Measurements from ENCODE around the gene CCDC146. TPM values are rescaled to one million over a fixed set of nuclear protein-coding genes. Genes with fewer than 3 reads are reported as not detected.

CCDC146 gene
- total RNA-seq, 4 donors from 2014 or later, result 11.9 to 16.1 (median 15.5) TPM

GRCh38 chr7:77318019-77318418 lies 195.6 kb downstream of the CCDC146 start:
- TF ChIP-seq, protein P1, sequence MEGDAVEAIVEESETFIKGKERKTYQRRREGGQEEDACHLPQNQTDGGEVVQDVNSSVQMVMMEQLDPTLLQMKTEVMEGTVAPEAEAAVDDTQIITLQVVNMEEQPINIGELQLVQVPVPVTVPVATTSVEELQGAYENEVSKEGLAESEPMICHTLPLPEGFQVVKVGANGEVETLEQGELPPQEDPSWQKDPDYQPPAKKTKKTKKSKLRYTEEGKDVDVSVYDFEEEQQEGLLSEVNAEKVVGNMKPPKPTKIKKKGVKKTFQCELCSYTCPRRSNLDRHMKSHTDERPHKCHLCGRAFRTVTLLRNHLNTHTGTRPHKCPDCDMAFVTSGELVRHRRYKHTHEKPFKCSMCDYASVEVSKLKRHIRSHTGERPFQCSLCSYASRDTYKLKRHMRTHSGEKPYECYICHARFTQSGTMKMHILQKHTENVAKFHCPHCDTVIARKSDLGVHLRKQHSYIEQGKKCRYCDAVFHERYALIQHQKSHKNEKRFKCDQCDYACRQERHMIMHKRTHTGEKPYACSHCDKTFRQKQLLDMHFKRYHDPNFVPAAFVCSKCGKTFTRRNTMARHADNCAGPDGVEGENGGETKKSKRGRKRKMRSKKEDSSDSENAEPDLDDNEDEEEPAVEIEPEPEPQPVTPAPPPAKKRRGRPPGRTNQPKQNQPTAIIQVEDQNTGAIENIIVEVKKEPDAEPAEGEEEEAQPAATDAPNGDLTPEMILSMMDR (IDR thresholded peaks at IDR 0.05; ENCODE audit: low read depth), result no peak

GRCh38 chr7:77320137-77320536 lies 197.7 kb downstream of the CCDC146 start:
- TF ChIP-seq, protein P1 (IDR thresholded peaks at IDR 0.05; ENCODE audit: low read depth), result no peak

GRCh38 chr7:77320714-77321113 lies 198.3 kb downstream of the CCDC146 start:
- TF ChIP-seq, protein P1 (IDR thresholded peaks at IDR 0.05; ENCODE audit: low read depth), result no peak

DNA sequence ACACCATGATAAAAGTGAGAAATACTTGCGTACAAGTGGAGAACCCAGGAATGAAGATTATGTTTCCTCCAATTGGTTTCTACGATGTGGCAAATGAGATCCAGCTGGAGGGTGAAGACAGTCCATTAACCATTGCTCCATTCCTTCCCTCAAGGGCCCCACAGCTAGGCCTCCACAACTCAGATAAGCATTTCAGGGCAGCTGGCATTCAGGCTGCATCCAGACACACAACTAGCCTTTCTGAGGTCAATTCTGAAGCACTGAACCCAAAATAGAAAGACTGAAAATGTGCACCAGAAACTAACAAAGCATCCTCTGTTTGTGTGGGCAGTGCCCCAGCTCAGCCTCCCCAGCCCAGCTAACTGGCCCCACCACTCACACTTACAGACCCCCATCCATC lies 198.9 kb downstream of the CCDC146 start:
- TF ChIP-seq, protein P1 (IDR thresholded peaks at IDR 0.05; ENCODE audit: low read depth), result no peak

GRCh38 chr7:77326131-77326530 lies 203.7 kb downstream of the CCDC146 start:
- TF ChIP-seq, protein P1 (IDR thresholded peaks at IDR 0.05; ENCODE audit: low read depth), result no peak

DNA sequence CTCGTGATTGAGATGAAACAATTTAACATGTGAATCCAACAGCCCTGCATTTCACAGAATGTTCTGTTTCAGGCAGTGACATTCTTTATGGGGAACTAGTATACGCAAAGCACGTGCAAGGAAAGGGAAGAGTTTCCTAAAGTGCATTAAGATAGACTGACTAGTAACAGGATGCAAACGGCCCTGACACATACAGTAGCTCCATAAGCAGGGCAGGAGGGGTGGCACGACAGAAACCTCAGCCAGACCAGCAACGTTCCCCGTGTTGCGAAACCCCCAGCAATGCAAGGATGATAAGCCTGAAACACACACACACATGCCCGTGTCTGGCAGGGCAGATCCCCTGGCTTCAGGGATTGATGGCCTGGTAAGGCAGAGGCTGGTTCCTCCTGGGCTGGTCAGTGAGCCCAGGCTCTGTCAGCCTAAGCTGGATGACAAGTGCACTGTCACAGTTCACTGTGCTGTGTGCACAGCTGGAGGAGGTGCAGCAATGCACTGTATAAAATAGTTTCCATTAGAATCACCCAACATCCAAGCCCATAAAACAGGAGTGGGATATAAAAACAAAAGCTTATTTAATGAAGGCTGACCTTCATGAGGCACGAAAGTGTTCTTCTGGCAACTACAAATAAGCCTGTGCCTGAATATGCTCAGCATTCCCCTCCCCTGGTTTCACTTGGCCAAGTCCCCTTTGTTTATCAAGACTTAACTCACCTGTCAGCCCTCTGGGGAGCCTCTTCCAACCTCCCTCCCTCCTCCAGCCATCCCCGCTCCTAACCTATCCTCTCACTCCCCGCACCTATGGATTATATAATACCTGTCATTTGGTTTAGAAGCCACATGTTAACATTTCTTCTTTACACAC lies 204.9 kb downstream of the CCDC146 start:
- TF ChIP-seq, protein P1 (IDR thresholded peaks at IDR 0.05; ENCODE audit: low read depth), result no peak

DNA sequence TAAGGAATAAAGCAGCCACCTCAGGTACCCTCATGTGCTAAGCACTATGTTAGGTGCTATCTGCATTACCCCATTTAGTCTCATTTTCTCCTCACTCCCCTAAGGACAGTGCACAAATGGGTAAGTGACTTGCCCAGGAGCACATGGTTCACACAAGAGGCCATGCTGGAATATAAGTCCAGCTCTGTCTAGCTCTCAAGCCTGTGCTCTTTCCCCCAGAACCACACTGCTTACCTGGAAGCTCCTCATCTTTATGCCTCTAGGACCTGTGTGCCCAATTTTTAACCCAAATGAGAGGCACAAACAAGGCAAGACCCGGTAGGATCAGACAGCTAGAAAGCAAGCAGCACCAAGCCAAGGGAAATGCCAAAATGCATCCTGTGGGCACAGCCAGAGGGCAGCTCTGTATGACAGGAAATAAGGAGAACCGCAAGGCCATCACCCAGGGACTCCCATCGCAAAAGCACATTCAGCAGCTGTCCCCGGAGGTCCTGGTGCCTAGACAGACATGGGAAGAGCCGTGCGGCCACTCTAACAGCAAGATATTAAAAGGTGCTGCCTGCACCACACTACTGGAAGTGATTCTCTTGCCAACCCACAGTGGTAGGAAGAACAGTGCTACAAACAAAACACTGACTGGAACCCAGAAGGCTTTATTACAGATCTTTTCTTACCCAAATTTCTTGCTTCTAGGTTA lies 205.7 kb downstream of the CCDC146 start:
- TF ChIP-seq, protein P1 (IDR thresholded peaks at IDR 0.05; ENCODE audit: low read depth), result no peak
